Neural progenitor cell (in vitro differentiated cells): ENCODE results near the gene RUVBL2. TPM values are rescaled to one million over a fixed set of nuclear protein-coding genes. Genes with fewer than 3 reads are reported as not detected.
A peak's percentile ranks its signal among the peaks of the same experiment; 100 is the strongest.

ENCODE experiments used
- DNase-seq: peaks from one replicate; pipeline ENCODE4 v3.0.0-alpha.2; 2016; ENCODE audit warnings: low spot score
- H2AFZ ChIP-seq: fragments of 200-600 bp; sonication (generic); replicated peaks from 2 replicates; pipeline ENCODE4 v1.6.1; 2016; ENCODE audit warnings: antibody characterized with exemption
- H3F3A ChIP-seq: fragments of 200-600 bp; sonication (generic); 2 replicates; pipeline ENCODE4 v1.6.1; 2016; ENCODE audit warnings: antibody characterized with exemption, low read depth
- H3K27ac ChIP-seq: fragments of 200-600 bp; sonication (generic); 2 replicates; pipeline ENCODE4 v1.5.1; 2016; ENCODE audit warnings: mild to moderate bottlenecking
- H3K27me3 ChIP-seq: fragments of 200-600 bp; sonication (generic); 2 replicates; pipeline ENCODE4 v1.6.1; 2016; ENCODE audit warnings: mild to moderate bottlenecking, moderate library complexity
- H3K36me3 ChIP-seq: fragments of 200-600 bp; sonication (generic); 2 replicates; pipeline ENCODE4 v1.5.1; 2016
- H3K4me1 ChIP-seq: fragments of 200-600 bp; sonication (generic); 2 replicates; pipeline ENCODE4 v1.6.1; 2016; ENCODE audit warnings: mixed run types
- H3K4me2 ChIP-seq: fragments of 200-600 bp; sonication (generic); 2 replicates; pipeline ENCODE4 v1.6.1; 2016
- H3K4me3 ChIP-seq: fragments of 200-600 bp; sonication (generic); 2 replicates; pipeline ENCODE4 v1.5.1; 2016
- H3K79me2 ChIP-seq: fragments of 200-600 bp; sonication (generic); 2 replicates; pipeline ENCODE4 v1.6.1; 2016; ENCODE audit warnings: low read depth
- H3K9ac ChIP-seq: fragments of 200-600 bp; sonication (generic); 2 replicates; pipeline ENCODE4 v1.6.1; 2016
- H3K9me3 ChIP-seq: fragments of 200-600 bp; sonication (generic); 2 replicates; pipeline ENCODE4 v1.5.1; 2016; ENCODE audit warnings: low read depth
- H4K20me1 ChIP-seq: fragments of 200-600 bp; sonication (generic); 2 replicates; pipeline ENCODE4 v1.6.1; 2016; ENCODE audit warnings: low read depth
- H3K27ac Mint-ChIP-seq: 3 replicates; pipeline ENCODE4 v1.8.0; 2021; ENCODE audit warnings: mixed read lengths
- H3K27me3 Mint-ChIP-seq: 2 replicates; pipeline ENCODE4 v1.8.0; 2022; ENCODE audit warnings: low read depth, mild to moderate bottlenecking, inconsistent platforms, moderate library complexity, mixed read lengths; ENCODE audit not compliant: insufficient read depth
- H3K36me3 Mint-ChIP-seq: 3 replicates; pipeline ENCODE4 v1.8.0; 2021; ENCODE audit warnings: mixed read lengths
- H3K4me1 Mint-ChIP-seq: 3 replicates; pipeline ENCODE4 v1.8.0; 2021; ENCODE audit warnings: mixed read lengths
- H3K4me3 Mint-ChIP-seq: 3 replicates; pipeline ENCODE4 v1.8.0; 2021; ENCODE audit warnings: mild to moderate bottlenecking, moderate library complexity, mixed read lengths
- H3K9me3 Mint-ChIP-seq: 3 replicates; pipeline ENCODE4 v1.8.0; 2020; ENCODE audit warnings: mixed read lengths
- CTCF ChIP-seq: fragments of 200-600 bp; sonication (generic); IDR thresholded peaks from 2 replicates; pipeline ENCODE4 v1.5.1; 2017; ENCODE audit warnings: antibody characterized with exemption, mild to moderate bottlenecking
- EZH2 ChIP-seq: fragments of 200-600 bp; sonication (generic); IDR thresholded peaks from 2 replicates; pipeline ENCODE4 v1.6.1; 2017; ENCODE audit warnings: antibody characterized with exemption, mild to moderate bottlenecking, moderate library complexity
- EZH2phosphoT487 ChIP-seq: fragments of 200-600 bp; sonication (generic); IDR thresholded peaks from 2 replicates; pipeline ENCODE4 v1.6.1; 2017; ENCODE audit warnings: antibody characterized with exemption
- total RNA-seq: library from RNA; depleted of rRNA; stranded (reverse); fragments of >200 nt; gene quantifications from 2 replicates; pipeline ENCODE4 v1.2.3, GENCODE V29; 2015; ENCODE audit warnings: low replicate concordance

The RUVBL2 gene
- total RNA-seq, result 67.0 and 157 TPM in 2 replicates

- H3K36me3 Mint-ChIP-seq, result peaks cover 9% of the 10 kb centered on the region
- H3K4me3 Mint-ChIP-seq, result peak within 1 kb of the TSS; percentile 100
- H3K4me2 ChIP-seq, result peak within 1 kb of the TSS; percentile 99
- H3K27me3 Mint-ChIP-seq, result peaks cover 4% of the 10 kb centered on the region
- no peaks in the 10 kb centered on the region for H3K9me3 ChIP-seq
- peak; percentile 91 for TF ChIP-seq CTCF
- TF ChIP-seq EZH2, result no peak
- no peaks in the 10 kb centered on the region for H3K27me3 ChIP-seq
- peaks cover 17% of the 10 kb centered on the region for H3F3A ChIP-seq
- peak within 1 kb of the TSS; percentile 53 for H2AFZ ChIP-seq
- peaks cover 29% of the 10 kb centered on the region for H4K20me1 ChIP-seq
- H3K36me3 ChIP-seq, result no peaks in the 10 kb centered on the region
- peaks cover 16% of the 10 kb centered on the region for H3K4me1 ChIP-seq
- H3K4me3 ChIP-seq, result peak within 1 kb of the TSS; percentile 91
- H3K27ac Mint-ChIP-seq, result peak within 1 kb of the TSS; percentile 96
- H3K9me3 Mint-ChIP-seq, result no peaks in the 10 kb centered on the region
- peak within 1 kb of the TSS; percentile 80 for H3K9ac ChIP-seq
- H3K4me1 Mint-ChIP-seq, result peaks cover 22% of the 10 kb centered on the region
- peaks cover 76% of the 10 kb centered on the region for H3K79me2 ChIP-seq
- H3K27ac ChIP-seq, result peak within 1 kb of the TSS; percentile 54
- peak; percentile 100 for DNase-seq
Measured at GRCh38 chr19:48993175-48994034, at the start of gene RUVBL2, which contains the start of gene GYS1. RUVBL2 (plus strand) TSS chr19:48993887; CDS start chr19:48993912, 25 bp downstream. GYS1 (minus strand) TSS chr19:48993309; CDS start chr19:48993112, 197 bp downstream.

GRCh38 chr19:48945415-48945814 is 48.3 kb upstream of the RUVBL2 start:
- Histone ChIP-seq H3K27me3 (no peaks in the 10 kb centered on the region), H2AFZ (no peak overlapping the region), H3K36me3 (no peaks in the 10 kb centered on the region), H3F3A (no peaks in the 10 kb centered on the region), H3K79me2 (no peaks in the 10 kb centered on the region), H4K20me1 (no peaks in the 10 kb centered on the region), H3K4me3 (no peak overlapping the region), H3K4me1 (no peaks in the 10 kb centered on the region), H3K9me3 (no peaks in the 10 kb centered on the region), H3K9ac (no peak overlapping the region), H3K4me2 (no peak overlapping the region), H3K27ac (no peak overlapping the region)
- H3K27me3 Mint-ChIP-seq, result peaks cover 9% of the 10 kb centered on the region
- peaks cover 7% of the 10 kb centered on the region for H3K9me3 Mint-ChIP-seq
- H3K27ac Mint-ChIP-seq, result no peak overlapping the region
- TF ChIP-seq EZH2 (no peak), EZH2phosphoT487 (no peak), CTCF (no peak)
- H3K36me3 Mint-ChIP-seq, result peaks cover 2% of the 10 kb centered on the region
- H3K4me3 Mint-ChIP-seq, result no peak overlapping the region
- peaks cover 11% of the 10 kb centered on the region for H3K4me1 Mint-ChIP-seq
- no peak for DNase-seq

GRCh38 chr19:48945817-48946216 is 47.9 kb upstream of the RUVBL2 start:
- TF ChIP-seq EZH2phosphoT487 (no peak), CTCF (no peak), EZH2 (no peak)
- no peaks in the 10 kb centered on the region for H3K36me3 ChIP-seq
- no peaks in the 10 kb centered on the region for H4K20me1 ChIP-seq
- H3K27ac Mint-ChIP-seq, result no peak overlapping the region
- H3K4me3 Mint-ChIP-seq, result no peak overlapping the region
- H3F3A ChIP-seq, result no peaks in the 10 kb centered on the region
- no peaks in the 10 kb centered on the region for H3K4me1 ChIP-seq
- H3K27me3 ChIP-seq, result no peaks in the 10 kb centered on the region
- H3K36me3 Mint-ChIP-seq, result peaks cover 2% of the 10 kb centered on the region
- no peaks in the 10 kb centered on the region for H3K79me2 ChIP-seq
- H3K4me1 Mint-ChIP-seq, result peaks cover 11% of the 10 kb centered on the region
- H3K27ac ChIP-seq, result no peak overlapping the region
- H3K4me2 ChIP-seq, result no peak overlapping the region
- H3K9me3 ChIP-seq, result no peaks in the 10 kb centered on the region
- H3K9ac ChIP-seq, result no peak overlapping the region
- DNase-seq, result no peak
- no peak overlapping the region for H3K4me3 ChIP-seq
- H3K9me3 Mint-ChIP-seq, result peaks cover 7% of the 10 kb centered on the region
- H3K27me3 Mint-ChIP-seq, result peaks cover 9% of the 10 kb centered on the region
- no peak overlapping the region for H2AFZ ChIP-seq
